Kidney (tissue), 14 donors: Measurements from ENCODE around the gene SLFN13. TPM values are rescaled to one million over a fixed set of nuclear protein-coding genes. Genes with fewer than 3 reads are reported as not detected.
"Not testable (repeated sequence)": the region's sequence is repeated elsewhere in the genome, so short reads cannot be mapped to it uniquely, and the experiment has no call there.

Experiments used
- DNase-seq, 5 donors: peaks; one replicate each; pipeline ENCODE4 v3.0.0-alpha.2; 2013 to 2020
- FAIRE-seq: peaks from 2 replicates; lab custom pipeline; 2012; peaks lifted over from hg19 to GRCh38; lab: Jason Lieb, UNC
- H3K27ac ChIP-seq, 2 donors: one replicate each; pipeline ENCODE4 v1.7.0; 2013; ENCODE audit warnings: low read depth in 2 of 2, low read length in 2 of 2, inconsistent platforms in 1 of 2
- H3K27me3 ChIP-seq: one replicate; pipeline ENCODE4 v1.7.1; 2013; ENCODE audit warnings: low read length, inconsistent platforms; ENCODE audit not compliant: control insufficient read depth, insufficient read depth
- H3K36me3 ChIP-seq, 3 donors: one replicate each; pipeline versions ENCODE4 v1.7.0 to v1.7.1; 2013; ENCODE audit warnings: low read length in 3 of 3, control low read depth in 1 of 3, inconsistent platforms in 1 of 3; ENCODE audit not compliant: insufficient read depth in 3 of 3, control insufficient read depth in 2 of 3
- H3K4me1 ChIP-seq, 3 donors: one replicate each; pipeline versions ENCODE4 v1.7.0 to v1.7.1; 2013; ENCODE audit warnings: low read length in 3 of 3, inconsistent platforms in 1 of 3, low read depth in 1 of 3; ENCODE audit not compliant: control insufficient read depth in 2 of 3, insufficient read depth in 2 of 3
- H3K4me3 ChIP-seq, 3 donors: one replicate each; pipeline versions ENCODE4 v1.7.0 to v1.8.1; 2013; ENCODE audit warnings: low read length in 3 of 3, control low read depth in 1 of 3, inconsistent platforms in 1 of 3
- H3K9ac ChIP-seq, 3 donors: one replicate each; pipeline versions ENCODE4 v1.7.0 to v1.7.1; 2013; ENCODE audit warnings: low read length in 3 of 3, control low read depth in 1 of 3, inconsistent platforms in 1 of 3
- H3K9me3 ChIP-seq, 3 donors: one replicate each; pipeline versions ENCODE4 v1.7.0 to v1.7.1; 2013; ENCODE audit warnings: low read length in 3 of 3, control low read depth in 1 of 3, inconsistent platforms in 1 of 3; ENCODE audit not compliant: control insufficient read depth in 2 of 3, insufficient read depth in 1 of 3
- CTCF ChIP-seq: IDR thresholded peaks from 3 replicates; pipeline ENCODE4 v1.5.1; 2012; ENCODE audit warnings: mild to moderate bottlenecking, moderate library complexity, borderline replicate concordance; ENCODE audit not compliant: insufficient read depth; ENCODE audit errors: extremely low read depth
- intact Hi-C: fragments of 100-400 bp; cut with DNase I; formaldehyde crosslinking; loops from one replicate; pipeline ENCODE4 v1.11.1; 2022
- polyA plus RNA-seq: library from polyadenylated mRNA; stranded (reverse); fragments of 350-450 nt; fragmentation: Illumina TruSeq; extraction: RNeasy Lipid Tissue Mini Kit (QIAGEN cat#74804); gene quantifications from one replicate; pipeline ENCODE4 v1.2.3, GENCODE V29; 2014; ENCODE audit warnings: low read depth, low replicate concordance; ENCODE audit not compliant: insufficient read depth
- total RNA-seq: library from RNA; stranded (reverse); fragmentation: NEBNext Ultra II Directional; extraction: Animal tissue kit (Norgen Biotek cat#: 25700); gene quantifications from one replicate; pipeline ENCODE4 v1.2.1, GENCODE V29; 2021
- donor health status: control.
- donor health status: control.
- donor health status: control.
- donor health status: control.
- donor health status: control.
- donor health status: DM: yes; HTN: yes; CAD: no.
- donor health status: Normal renal cell carcinoma (clear cell type).

Gene SLFN13
- total and polyA plus RNA-seq, 2 donors from 2014 or later: 3.1 to 24.5 TPM

GRCh38 chr17:35476283-35476820 lies 27.8 kb upstream of the SLFN13 start:
- H3K4me1 ChIP-seq: no peaks in the 10 kb centered on the region
- DNase-seq (no peak), FAIRE-seq (no peak)
- peaks cover 18% of the 10 kb centered on the region for H3K27me3 ChIP-seq
- H3K9me3 ChIP-seq: no peaks in the 10 kb centered on the region
- TF ChIP-seq CTCF: no peak
- H3K36me3 ChIP-seq: no peaks in the 10 kb centered on the region
- no peak overlapping the region for H3K9ac ChIP-seq
- H3K27ac ChIP-seq: no peak overlapping the region
- intact Hi-C loops: no loop called here
- H3K4me3 ChIP-seq: no peak overlapping the region

- Histone ChIP-seq H3K9me3 (no peaks in the 10 kb centered on the region), H3K27ac (no peak overlapping the region), H3K36me3 (no peaks in the 10 kb centered on the region), H3K27me3 (peaks cover 5% of the 10 kb centered on the region), H3K4me3 (no peak overlapping the region), H3K4me1 (no peaks in the 10 kb centered on the region), H3K9ac (no peak overlapping the region)
- intact Hi-C loops: no loop called here
- no peak for TF ChIP-seq CTCF
- FAIRE-seq (no peak), DNase-seq (no peak)
These were observed 19.9 kb upstream of the SLFN13 start for GRCh38 chr17:35468475-35468874.

GRCh38 chr17:35467824-35468223 lies 19.3 kb upstream of the SLFN13 start:
- H3K27me3 ChIP-seq: peaks cover 8% of the 10 kb centered on the region
- FAIRE-seq: no peak
- no peaks in the 10 kb centered on the region for H3K36me3 ChIP-seq
- H3K4me1 ChIP-seq: no peaks in the 10 kb centered on the region
- DNase-seq: no peak
- no peak overlapping the region for H3K9ac ChIP-seq
- intact Hi-C loops: no loop called here
- H3K9me3 ChIP-seq: no peaks in the 10 kb centered on the region
- H3K4me3 ChIP-seq: no peak overlapping the region
- no peak overlapping the region for H3K27ac ChIP-seq
- no peak for TF ChIP-seq CTCF

- TF ChIP-seq CTCF: no peak
- no peak overlapping the region for H3K27ac ChIP-seq
These were observed 11.8 kb upstream of the SLFN13 start for GRCh38 chr17:35460354-35460851.

GRCh38 chr17:35454035-35454434 lies 5.5 kb upstream of the SLFN13 start:
- intact Hi-C loops, H3K9me3 ChIP-seq, H3K36me3 ChIP-seq, H3K4me1 ChIP-seq, H3K9ac ChIP-seq, H3K27ac ChIP-seq, FAIRE-seq, DNase-seq, H3K4me3 ChIP-seq: not testable (repeated sequence)
- peaks cover 21% of the 10 kb centered on the region for H3K27me3 ChIP-seq

More at GRCh38 chr17:35460354-35460851, 11.8 kb upstream of the SLFN13 start:
- Histone ChIP-seq H3K9me3 (no peaks in the 10 kb centered on the region), H3K9ac (no peak overlapping the region), H3K4me1 (no peaks in the 10 kb centered on the region), H3K36me3 (no peaks in the 10 kb centered on the region), H3K4me3 (peak overlapping the region in 2 of 3 donors; percentile 26 to 52), H3K27me3 (peaks cover 31% of the 10 kb centered on the region)
- DNase-seq (peak; percentile 69 to 92 (median 76)), FAIRE-seq (no peak)
- intact Hi-C loops: no loop called here
